Tibial nerve (tissue), 4 donors: ENCODE results near the gene SSPN. TPM values are rescaled to one million over a fixed set of nuclear protein-coding genes. Genes with fewer than 3 reads are reported as not detected.

Experiments used
- DNase-seq, 2 donors: peaks; one replicate each; pipeline ENCODE4 v3.0.0-alpha.2; 2019; ENCODE audit warnings: low spot score in 2 of 2
- H3K27ac ChIP-seq, 4 donors: fragments of 200-600 bp; sonication (generic) in 3 of 4; one replicate each; pipeline ENCODE4 v1.5.1; 2017 to 2019; ENCODE audit warnings: mild to moderate bottlenecking in 1 of 4
- H3K27me3 ChIP-seq, 2 donors: fragments of 200-600 bp; sonication (generic) in 1 of 2; one replicate each; pipeline versions ENCODE4 v1.5.1 to v1.6.0; 2017 to 2019
- H3K36me3 ChIP-seq, 3 donors: fragments of 200-600 bp; sonication (generic); one replicate each; pipeline ENCODE4 v1.5.1; 2018 to 2019
- H3K4me1 ChIP-seq, 4 donors: fragments of 200-600 bp; sonication (generic) in 3 of 4; one replicate each; pipeline ENCODE4 v1.5.1; 2017 to 2019
- H3K4me3 ChIP-seq, 4 donors: fragments of 200-600 bp; sonication (generic) in 3 of 4; one replicate each; pipeline ENCODE4 v1.5.1; 2017 to 2019; ENCODE audit warnings: mild to moderate bottlenecking in 1 of 4, moderate library complexity in 1 of 4
- H3K9me3 ChIP-seq, 4 donors: fragments of 200-600 bp; sonication (generic) in 3 of 4; one replicate each; pipeline ENCODE4 v1.5.1; 2017 to 2019
- EP300 ChIP-seq, 2 donors: sonication (generic); formaldehyde crosslinking; IDR thresholded peaks; one replicate each; pipeline ENCODE4 v1.6.1; 2017; ENCODE audit warnings: antibody characterized with exemption in 2 of 2, mild to moderate bottlenecking in 1 of 2
- POLR2A ChIP-seq, 2 donors: fragments of 450-650 bp; IDR thresholded peaks; one replicate each; pipeline ENCODE4 v1.6.1; 2017; ENCODE audit warnings: antibody characterized with exemption in 2 of 2, mild to moderate bottlenecking in 2 of 2, moderate library complexity in 2 of 2
- WGBS, 2 donors: methylation state at CpG; one replicate each; pipeline ENCODE4 v1.1.5; 2018; 5-methylcytosine and 5-hydroxymethylcytosine counted together
- total RNA-seq, 4 donors: library from RNA; depleted of rRNA; stranded (reverse); fragments of >200 nt; gene quantifications; one replicate each; pipeline ENCODE4 v1.1.0, GENCODE V29; 2016
- TF ChIP-seq, protein P1 (sequence below), 5 experiments: fragments of 200-600 bp in 3 of 5; fragments of 450-650 bp in 2 of 5; sonication (generic) in 3 of 5; IDR thresholded peaks; one replicate each; pipeline ENCODE4 v1.5.1; 2016 to 2019; ENCODE audit warnings: antibody characterized with exemption in 5 of 5, mild to moderate bottlenecking in 3 of 5, moderate library complexity in 2 of 5

The SSPN gene
- total RNA-seq, 4 donors from 2014 or later: 19.2 to 54.4 (median 45.2) TPM

DNA sequence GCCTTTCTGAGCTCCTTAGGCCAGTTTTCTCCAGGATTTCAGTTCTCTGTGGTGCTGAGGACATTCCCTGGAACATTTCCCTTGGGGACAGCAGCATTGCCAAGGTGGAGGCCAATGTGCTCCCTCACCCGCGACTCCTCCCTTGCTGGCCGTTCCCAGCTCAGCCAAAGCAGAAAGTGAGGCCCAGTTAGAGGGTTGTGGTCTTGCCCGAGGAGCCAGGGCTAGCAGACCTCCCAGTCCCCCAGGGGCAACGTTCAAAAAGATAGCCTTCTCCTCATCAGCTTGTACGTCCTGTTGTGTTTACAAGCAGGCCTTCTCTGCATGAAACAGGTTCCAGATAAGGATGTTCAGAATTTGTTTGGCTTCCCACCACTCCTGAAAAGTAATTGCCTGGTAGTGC lies 78.4 kb downstream of the SSPN start:
- WGBS, 2 donors: 63 to 69% methylated on average over 5 of the region's 6 CpGs
- DNase-seq: no peak
- Histone ChIP-seq H3K4me3 (no peak overlapping the region), H3K4me1 (peaks cover 0 to 46% (median 24%) of the 10 kb centered on the region in 4 donors), H3K27ac (peak overlapping the region in 3 of 4 donors; percentile 71 to 89 (median 77)), H3K9me3 (no peaks in the 10 kb centered on the region), H3K27me3 (no peaks in the 10 kb centered on the region), H3K36me3 (no peaks in the 10 kb centered on the region)
- TF ChIP-seq EP300 (IDR thresholded peaks at IDR 0.05): no peak
- TF ChIP-seq POLR2A (IDR thresholded peaks at IDR 0.05): no peak
- TF ChIP-seq, protein P1, sequence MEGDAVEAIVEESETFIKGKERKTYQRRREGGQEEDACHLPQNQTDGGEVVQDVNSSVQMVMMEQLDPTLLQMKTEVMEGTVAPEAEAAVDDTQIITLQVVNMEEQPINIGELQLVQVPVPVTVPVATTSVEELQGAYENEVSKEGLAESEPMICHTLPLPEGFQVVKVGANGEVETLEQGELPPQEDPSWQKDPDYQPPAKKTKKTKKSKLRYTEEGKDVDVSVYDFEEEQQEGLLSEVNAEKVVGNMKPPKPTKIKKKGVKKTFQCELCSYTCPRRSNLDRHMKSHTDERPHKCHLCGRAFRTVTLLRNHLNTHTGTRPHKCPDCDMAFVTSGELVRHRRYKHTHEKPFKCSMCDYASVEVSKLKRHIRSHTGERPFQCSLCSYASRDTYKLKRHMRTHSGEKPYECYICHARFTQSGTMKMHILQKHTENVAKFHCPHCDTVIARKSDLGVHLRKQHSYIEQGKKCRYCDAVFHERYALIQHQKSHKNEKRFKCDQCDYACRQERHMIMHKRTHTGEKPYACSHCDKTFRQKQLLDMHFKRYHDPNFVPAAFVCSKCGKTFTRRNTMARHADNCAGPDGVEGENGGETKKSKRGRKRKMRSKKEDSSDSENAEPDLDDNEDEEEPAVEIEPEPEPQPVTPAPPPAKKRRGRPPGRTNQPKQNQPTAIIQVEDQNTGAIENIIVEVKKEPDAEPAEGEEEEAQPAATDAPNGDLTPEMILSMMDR (IDR thresholded peaks at IDR 0.05): no peak

DNA sequence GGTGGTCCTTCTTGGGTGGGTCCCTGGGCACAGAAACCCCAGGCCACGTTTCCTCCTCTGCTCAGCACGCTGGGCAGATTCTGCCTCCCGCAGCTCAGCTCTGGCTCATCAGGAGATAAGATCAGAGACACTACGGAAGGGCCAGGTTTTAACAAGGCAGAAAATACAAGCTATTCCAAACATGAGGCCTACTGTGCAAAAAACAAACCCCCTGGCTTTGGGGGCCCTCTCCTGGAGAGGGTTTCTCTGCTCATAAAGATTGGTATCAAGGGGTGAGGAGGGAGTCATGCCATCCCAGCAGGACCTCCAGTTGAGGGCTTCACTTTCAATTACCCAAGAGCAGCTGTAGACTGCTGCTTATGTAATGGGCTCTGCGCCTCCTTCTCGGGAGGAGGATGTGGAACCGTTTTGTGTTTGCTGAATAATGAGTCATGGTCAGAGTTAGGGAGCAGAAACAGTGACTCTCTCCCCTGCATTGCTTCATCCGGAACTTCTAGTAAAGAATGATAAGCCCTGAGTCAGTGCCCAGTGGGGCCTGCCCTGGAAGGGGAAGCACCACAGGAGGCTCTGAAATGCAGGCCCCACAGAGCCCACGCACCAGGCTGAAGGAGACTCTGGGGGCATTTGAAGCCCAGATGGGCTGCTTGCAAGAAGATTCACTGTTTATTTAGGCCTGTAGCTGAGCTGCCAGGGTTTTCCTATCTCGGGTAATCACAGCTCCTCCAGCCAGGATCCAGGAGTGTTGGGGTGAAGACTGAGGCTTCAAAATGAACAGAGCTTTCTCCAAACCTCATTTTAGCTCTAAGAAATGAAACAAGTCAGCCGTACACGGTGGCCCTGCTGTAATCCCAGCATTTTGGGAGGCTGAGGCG lies 79.3 kb downstream of the SSPN start:
- Histone ChIP-seq H3K27me3 (no peaks in the 10 kb centered on the region), H3K4me1 (peaks cover 0 to 46% (median 24%) of the 10 kb centered on the region in 4 donors), H3K36me3 (no peaks in the 10 kb centered on the region), H3K4me3 (no peak overlapping the region), H3K27ac (peak overlapping the region; percentile 45 to 89 (median 74)), H3K9me3 (no peaks in the 10 kb centered on the region)
- whole genome bisulfite sequencing, 2 donors: 29 to 34% methylated on average over 13 of the region's 13 CpGs
- DNase-seq: peak; percentile 74 to 85
- TF ChIP-seq, protein P1 (IDR thresholded peaks at IDR 0.05): no peak
- TF ChIP-seq POLR2A (IDR thresholded peaks at IDR 0.05) (peak in 1 of 2 donors; percentile 25), EP300 (IDR thresholded peaks at IDR 0.05) (peak in 1 of 2 donors; percentile 96)

DNA sequence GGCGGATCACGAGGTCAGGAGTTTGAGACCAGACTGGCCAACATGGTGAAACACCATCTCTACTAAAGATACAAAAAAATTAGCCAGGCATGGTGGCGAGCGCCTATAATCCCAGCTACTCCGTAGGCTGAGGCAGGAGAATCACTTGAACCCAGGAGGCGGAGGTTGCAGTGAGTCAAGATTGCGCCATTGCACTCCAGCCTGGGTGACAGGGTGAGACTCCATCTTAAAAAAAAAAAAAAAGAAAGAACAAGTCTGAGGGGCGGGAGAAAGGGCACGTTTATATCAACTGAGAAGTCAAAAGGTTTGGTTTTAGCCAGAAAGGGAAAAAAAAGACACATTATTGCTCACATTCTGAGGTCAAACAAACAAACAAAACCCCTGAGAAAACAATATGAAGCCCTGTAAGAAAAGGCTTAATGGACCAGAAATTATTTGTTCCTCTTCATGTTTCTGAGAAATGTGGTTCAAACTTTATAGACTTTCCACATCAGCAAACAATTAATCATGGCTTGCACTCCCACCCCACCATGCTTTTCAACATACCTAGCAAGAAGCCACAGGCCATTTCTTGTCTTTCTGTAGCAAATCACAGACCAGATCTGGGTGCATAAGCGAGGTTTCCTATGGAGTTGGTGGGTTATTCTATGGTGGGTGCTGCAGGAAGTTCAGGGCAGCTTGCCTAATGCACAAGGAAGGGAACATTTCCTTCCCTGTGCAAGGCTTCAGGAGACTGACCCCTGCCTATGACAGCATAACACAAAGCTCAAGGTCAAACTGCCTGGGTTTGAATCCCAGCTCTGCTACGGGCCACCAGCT lies 80.1 kb downstream of the SSPN start:
- DNase-seq: no peak
- Histone ChIP-seq H3K4me1 (peaks cover 0 to 46% (median 24%) of the 10 kb centered on the region in 4 donors), H3K4me3 (no peak overlapping the region), H3K36me3 (no peaks in the 10 kb centered on the region), H3K9me3 (no peaks in the 10 kb centered on the region), H3K27me3 (no peaks in the 10 kb centered on the region), H3K27ac (peak overlapping the region; percentile 45 to 89 (median 74))
- TF ChIP-seq EP300 (IDR thresholded peaks at IDR 0.05) (no peak), POLR2A (IDR thresholded peaks at IDR 0.05) (no peak)
- TF ChIP-seq, protein P1 (IDR thresholded peaks at IDR 0.05): no peak
- 71 to 82% methylated on average over 11 of the region's 11 CpGs for WGBS, 2 donors

DNA sequence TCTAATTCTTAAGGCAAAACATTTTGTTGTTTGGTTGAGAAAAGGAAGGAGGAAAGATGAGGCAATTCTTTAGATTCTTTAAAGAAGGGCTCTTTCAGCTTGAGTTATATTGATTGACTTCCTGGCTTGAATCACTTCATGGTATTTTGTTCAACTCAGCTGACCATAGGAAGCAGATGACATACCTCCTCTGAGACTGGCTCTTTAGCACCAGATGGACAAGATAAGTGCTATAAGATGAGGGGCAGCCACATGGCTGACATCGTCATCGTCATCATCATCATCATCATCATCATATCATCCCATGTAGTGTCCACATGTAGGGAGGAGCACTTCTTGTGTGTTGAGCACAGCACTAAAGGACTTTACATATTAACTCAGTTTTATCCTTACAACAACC lies 81.3 kb downstream of the SSPN start:
- Histone ChIP-seq H3K36me3 (no peaks in the 10 kb centered on the region), H3K27ac (no peak overlapping the region), H3K27me3 (no peaks in the 10 kb centered on the region), H3K4me1 (peaks cover 0 to 37% (median 22%) of the 10 kb centered on the region in 4 donors), H3K4me3 (no peak overlapping the region), H3K9me3 (no peaks in the 10 kb centered on the region)
- no peak for DNase-seq
- WGBS, 2 donors: 81 to 85% methylated on average over 2 of the region's 2 CpGs
- TF ChIP-seq EP300 (IDR thresholded peaks at IDR 0.05) (no peak), POLR2A (IDR thresholded peaks at IDR 0.05) (no peak)
- TF ChIP-seq, protein P1 (IDR thresholded peaks at IDR 0.05): no peak
